GM18907 (cell line): Measurements from ENCODE around the gene ZFHX3.

Experiments
- ATAC-seq: cut with Tn5 transposase; IDR thresholded peaks from one replicate; pipeline ENCODE4 v1.9.1; 2021; ENCODE audit warnings: mild to moderate bottlenecking, moderate library complexity; ENCODE audit not compliant: unreplicated experiment

The ZFHX3 gene

DNA sequence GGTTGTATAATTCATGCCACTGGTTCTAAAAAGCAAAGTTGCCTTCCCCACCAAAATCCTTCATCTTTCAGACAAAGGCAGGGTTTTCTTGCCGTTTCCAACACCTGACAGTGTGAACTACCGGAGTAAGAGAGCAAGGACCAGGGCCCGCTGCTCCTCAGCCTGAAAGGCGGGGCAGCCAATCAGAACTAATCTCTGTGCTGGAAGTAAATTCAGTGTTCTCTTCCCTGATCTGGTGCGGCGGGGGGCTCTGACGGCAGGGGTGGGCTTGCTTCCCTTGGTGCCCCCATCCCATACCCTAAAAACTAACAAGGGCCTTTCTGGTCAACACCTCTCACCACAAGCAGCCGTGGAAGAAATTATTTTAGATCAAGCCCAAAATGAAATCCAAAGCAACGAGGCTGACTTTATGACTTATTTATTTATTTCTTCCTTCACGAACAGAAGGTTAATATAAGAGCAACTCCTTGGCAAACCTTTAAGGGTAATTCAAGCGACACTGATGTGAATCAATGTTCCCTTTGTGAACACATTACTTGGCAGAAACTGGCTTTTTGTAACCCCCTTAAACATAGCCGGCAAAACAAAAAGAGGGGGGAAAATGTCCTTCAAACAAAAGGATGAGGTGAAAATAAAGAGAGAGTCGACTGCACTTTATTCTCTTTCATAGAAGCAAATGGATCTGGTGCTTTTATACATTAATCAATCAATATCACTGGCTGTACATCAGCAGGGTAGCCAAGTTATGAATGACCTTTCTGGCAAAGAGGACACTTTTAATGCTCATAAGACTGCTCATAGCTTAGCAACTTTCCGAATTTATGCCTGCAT, 189.9 kb downstream of the ZFHX3 start:
- no peak for ATAC-seq

DNA sequence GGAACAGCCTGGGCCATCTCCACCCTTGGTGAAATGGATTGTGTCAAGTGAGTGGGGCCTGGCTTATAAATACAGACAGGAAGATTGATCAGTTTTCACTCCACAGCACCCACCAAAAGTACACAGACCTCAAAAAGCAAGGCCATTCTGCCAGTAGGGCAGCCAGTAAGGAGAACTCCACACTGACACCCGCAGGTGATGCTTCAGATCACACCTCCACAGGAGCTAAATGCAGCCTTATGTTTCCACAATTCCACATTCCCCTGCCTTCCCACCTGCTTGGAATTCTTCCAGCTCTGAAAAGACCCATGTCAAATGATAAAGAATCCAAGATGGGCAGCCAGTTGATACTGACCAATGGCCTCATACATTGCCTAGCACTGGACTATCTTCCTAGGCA, 191.1 kb downstream of the ZFHX3 start:
- no peak for ATAC-seq

DNA sequence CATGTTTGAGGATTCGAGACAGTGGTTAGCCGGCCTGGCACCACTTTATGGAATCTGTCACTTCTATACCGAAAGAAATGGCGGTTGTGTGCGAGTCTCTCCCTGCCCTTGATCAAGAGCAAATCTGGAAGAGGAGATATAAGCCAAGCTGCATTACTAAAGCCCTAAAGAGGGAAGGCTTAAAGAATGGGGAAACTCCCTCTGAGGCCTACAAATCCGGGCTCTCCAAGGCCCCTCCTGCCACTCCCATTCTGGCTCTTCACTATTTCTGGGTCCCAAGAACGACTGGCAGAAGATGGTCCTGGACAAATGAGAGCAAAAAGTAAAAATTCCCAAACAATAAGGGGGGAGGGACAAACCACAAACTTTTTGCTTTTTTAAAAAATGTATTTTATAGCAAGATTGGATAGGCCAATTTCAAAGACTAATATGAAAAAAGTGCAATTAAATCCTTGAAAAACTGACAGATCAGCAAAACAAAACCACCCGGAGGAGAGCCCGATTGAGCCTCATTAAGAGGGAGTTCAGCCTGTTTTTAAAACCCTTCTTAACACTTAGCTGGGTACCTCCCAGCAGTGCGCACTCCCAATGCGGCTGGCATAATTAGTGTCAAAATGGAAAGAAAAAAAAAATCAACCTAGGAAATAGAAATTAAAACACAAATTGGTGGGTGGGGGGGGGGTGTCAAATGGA, 193.5 kb downstream of the ZFHX3 start:
- ATAC-seq: no peak

DNA sequence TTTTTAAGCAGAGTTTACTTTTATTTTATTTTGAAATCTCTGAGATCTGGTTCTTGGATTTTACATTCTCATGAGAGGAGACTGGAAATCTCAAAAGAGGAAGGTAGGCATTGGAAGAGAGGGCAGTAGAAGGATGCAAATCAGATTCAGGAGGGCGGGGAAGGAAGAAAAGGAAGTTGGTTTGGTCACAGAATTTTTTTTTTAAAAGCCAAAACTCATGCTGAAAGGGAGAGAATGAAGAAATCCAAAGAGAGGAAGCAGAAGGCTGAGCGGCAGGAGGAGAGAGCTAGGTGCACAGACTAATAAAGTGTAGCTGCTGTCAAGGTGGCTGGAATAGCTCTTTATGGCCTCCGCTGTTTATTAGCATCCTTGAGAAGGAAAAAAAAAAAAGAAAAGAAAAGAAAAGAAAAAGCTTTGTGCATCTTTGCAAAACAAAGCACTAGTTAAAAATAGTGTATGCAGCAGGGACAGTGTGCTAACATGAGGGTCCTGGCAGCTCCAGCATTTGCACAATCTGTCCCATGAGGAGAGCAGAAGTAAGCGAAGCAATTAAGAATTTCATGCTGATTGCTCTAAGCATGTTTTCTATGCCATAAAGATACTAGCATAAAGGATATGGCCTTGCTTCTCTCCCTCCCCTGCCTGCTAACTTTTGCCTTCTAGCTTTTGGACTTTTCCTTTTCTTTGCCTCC, 194.2 kb downstream of the ZFHX3 start:
- no peak for ATAC-seq

DNA sequence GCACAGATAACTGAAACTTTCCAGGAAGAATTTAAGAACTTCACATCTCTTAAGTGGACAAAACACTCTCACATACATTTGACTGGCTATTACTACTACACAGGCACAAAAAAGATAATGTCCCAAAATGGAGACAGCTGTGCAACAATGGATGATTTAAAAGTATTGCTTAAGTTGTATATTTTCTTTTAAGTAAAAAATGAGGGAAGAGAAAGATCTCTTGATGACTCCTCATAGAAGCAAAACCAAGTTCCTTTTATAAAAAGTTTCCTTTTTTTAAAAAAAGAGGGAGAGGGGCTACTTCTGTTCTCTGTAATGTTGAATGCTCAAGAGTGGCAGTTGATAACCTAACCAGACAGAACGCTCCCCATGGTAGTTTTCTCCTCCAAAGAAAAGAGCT, 195.5 kb downstream of the ZFHX3 start:
- no peak for ATAC-seq

DNA sequence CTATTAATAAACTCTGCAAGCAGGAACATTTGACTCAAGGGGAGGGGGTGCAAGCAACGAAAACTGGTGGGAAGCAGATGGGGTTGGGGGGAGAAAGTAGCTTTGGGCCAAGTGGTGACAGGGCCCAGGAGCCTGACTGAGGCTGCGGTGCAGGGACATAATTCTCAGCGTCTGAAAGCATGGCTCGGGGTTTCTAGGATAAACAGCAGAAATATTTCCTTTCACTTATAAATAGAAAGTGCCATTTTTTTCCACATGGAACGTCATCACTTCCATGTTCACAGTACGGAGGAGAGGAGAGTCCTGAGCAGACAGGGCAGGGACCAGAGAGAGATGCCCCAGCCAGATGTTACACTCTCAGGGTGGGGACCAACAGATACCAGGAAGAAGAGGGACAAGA, 197.1 kb downstream of the ZFHX3 start:
- no peak for ATAC-seq

DNA sequence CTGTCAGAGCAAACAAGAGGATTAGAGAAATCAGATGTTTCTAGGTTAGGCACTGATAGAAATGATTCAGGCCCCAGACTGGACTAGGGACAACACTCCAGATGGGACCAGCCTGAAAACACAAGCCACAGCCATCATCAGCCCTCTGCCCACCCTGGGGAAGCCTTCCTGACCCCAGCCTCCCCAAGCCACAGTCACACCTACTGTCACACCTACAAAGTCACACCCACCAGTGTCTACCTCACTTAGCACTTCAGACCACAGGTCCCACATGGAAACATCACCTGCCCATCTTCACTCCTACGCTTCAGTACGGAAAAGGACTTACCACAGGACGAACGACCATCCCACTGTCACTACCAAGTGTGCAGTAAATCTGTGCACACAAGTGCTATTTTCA, 197.9 kb downstream of the ZFHX3 start:
- ATAC-seq: no peak

DNA sequence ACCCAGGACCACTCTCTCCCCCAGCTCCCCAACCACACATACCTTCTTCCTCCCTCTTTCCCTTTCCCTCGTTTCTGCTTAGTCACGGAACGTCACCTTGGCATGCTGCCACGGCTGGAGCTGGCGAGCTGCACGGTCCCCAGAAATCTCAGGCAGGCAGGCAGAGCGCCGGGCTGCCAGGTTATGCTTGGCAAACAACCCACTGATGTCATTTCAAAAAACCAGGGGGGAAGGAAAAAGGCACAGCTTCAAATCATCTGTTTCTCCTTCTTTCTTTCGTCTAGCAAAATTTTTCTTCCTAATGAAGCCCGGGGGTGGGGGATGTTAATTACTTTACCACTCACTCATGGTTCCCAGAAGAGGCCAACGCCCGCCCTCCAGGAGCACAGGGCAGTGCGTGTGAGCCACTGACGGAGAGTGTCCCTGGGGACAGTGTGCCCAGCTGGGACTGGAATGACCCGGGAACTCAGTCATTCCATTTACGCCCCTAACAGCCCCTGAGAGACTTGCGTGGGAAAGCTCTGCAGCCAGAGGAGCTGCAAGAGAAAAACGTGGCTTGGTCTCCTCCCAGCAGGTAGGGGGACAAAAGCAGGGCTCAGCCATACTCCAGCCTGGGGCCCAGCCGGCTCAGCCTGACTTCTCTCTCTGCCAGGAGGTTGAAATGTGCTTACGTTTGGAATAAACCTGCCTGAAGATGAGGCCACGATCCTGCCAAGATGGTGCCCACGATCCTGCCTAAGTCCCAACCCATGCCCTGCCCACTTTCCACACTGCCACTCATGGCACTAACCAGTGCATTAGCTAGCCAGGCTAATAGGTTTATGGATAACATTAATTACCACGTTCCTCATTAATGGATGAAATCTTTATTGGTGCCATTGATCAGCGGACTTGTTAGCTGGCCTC, 198.9 kb downstream of the ZFHX3 start:
- ATAC-seq: no peak

DNA sequence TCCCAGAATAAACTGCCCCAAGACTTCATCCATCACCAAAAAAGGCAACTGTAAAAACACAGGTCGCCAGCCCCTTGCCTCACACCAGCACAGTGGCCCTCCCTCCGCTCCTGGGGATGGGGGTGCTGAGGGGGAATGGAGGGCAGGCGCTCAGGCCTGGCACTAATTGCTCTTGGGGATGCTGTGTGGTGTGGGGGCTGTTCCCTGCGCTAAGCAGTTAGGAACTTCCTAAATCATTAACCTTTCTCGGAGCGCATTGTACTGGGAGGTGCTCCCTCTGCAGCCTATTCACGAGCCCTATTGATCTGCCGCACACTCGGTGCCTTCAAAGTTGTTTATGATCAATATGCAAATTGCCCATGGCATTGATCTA, 199.9 kb downstream of the ZFHX3 start:
- ATAC-seq: no peak

DNA sequence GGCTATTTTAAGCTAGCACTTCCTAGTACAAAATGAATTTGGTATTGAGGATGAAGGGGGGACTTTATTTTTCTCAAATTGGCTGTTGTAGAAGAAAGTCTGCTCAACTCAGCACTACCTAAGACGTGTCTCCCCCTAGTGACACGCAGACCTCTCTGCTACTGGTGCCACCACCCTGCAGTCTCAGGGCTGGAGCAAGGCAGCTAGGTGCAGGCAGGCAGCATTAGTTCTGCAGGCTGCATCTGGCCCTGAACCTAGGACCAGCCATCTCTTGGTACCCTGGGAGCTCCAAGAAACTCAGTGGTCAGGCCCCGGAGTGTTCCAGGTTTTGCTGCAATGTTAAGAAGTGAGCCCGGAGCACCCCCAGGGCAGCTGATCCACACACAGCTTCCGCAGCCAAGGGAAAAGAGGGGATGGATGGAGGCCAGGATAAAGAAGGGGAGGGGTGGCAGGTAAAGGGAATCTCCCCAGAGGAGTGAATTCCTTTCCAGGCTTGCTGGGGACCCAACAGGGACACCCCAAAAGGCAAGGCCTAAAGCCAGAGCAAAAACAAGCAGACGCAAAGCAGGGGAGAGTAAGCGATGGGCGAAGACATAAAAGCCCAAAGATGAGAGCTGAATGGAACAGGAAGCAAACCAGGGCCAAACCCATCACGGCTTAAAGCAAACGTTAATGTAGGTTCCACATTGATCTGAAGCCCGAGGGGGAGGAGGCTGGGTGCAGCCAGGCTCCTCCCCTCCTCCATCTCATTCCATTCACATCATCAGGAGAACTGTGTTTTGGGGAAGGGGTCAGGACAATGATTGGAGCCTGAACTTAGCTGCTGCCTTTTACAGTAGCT, 200.5 kb downstream of the ZFHX3 start:
- peak; percentile 63 for ATAC-seq

DNA sequence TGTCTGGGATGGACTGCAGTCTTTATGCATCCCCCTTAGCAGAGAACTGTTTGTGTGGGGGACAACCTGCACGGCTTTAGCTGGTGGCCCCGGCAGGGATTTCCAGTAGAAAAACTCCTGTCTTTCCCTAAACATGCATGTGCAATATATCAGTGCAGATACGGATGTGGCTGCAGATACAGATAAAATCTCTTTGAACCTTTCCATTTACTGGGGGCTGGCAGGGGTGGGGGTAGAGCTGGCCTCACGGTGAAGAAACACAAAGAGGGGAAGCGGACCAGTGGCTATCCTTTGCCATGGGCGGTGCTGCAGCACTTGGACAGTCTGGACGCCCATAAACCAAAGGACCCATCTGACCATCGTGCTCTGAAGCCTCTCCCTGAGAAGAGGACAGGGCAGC, 201.3 kb downstream of the ZFHX3 start:
- ATAC-seq: no peak

DNA sequence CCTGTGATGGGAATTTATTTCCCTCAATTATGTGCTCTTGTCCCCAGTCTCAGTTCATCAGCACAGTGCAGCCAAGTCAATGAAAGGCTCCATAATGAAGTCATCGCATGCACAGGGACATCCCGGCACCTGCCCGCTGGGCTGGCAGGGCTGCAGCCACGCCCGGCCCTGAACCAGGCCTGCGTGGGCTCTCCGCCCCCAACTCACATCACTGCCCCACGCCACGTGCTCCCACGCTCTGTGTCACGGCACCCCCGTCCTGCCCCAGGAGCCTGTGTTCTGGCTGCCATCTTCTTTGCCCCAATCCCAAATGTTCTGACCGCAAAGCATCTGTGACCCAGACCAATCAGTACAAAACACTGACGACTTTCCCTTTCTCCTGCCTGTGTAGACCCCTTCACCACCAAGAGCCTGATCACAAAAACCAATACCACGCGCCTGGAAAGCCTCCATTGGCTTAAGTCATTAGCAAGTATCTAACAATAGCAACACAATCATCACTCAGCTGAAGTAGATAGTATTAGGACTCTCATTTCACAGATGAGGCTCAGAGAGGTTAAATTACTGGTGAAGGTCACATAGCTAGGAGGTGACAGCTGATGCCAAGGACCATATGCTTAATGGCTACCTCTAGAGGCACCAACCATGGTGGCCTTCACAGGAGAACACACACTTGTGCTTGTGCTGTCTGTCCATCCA, 202.5 kb downstream of the ZFHX3 start:
- ATAC-seq: no peak

DNA sequence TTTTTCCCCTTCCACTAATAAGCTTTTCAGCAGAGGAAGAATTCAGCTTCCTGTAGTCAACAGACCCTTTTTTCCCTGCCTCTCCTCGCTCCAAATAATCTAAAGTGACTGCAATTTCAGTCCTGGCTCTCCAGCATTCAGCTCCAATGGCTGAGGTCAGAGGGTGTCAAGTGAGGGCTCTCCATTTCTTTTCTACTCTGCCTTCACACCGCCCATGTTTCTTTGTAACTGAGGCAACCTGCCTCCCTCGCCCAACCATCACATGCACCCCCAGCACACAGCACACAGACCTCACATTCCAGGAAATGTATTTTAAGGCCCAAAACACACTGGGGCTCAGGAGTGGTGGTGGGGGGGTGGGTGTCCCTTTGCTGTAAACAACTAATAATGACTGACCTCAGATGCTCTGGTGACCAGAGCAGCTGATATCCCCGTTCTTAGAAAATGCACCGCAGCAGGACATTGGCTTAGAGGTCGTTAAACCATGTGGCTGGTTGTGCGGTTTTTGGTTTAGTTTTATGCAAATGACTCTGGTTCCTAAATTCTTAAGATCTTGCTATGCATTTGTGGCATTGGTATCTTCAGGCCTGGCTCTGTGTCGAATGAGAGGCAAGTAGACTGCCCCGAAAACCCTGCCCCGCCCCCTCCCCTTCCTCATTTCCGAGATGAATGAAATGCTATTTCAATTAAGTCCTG, 203.6 kb downstream of the ZFHX3 start:
- no peak for ATAC-seq

DNA sequence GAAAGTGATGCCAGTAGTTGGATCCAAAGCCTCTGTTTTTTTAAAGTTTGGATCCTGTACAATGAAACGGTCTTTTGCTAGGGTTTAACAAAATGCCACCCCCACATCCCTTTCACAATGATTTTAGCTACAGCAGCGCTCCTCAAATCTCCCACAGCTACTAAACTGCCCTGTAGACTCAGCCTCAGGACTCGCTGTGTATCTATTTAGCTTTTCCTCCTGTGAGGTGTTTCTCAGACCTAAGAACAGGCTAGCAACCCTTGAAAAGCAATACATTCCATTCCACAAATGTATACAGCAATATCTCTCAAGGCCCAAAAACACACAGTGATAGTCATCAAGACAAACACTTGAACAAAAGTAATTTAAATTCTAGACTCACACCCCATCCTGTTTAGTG, 206.4 kb downstream of the ZFHX3 start:
- no peak for ATAC-seq

DNA sequence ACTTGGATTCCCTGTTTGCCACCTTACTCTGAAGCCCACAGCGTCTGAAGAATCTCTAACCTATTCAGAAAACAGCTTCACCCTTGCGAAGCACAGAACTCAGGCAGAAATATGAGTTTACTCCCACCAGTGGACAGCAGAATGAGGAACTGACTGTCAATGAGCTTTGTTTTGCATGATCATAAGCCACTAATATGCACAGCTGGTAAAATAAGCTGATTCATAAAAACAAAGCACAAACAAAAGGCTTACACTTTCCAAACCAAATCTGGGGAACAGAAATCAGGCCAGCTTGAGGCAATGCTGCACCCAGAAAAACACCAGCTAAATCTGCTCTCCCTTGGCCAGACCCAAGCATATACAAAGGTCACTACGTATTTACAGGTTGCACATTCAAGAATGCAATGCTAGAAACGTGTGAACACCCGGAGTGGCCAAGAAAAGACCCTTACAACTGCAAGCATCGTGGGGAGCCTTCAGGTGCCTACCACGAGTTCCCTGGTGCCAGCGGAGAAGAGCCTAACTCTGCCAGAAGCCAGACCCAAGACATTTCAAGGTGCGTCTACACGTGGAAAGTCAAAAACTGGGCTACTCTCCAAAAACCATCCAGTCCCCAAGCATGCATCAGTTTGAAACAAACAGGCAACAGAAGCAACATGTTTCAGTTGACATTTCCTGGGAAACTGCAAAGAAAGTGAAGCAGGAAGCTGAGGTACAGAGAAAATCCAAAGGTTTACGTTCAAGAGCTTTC, 207.1 kb downstream of the ZFHX3 start:
- ATAC-seq: no peak

DNA sequence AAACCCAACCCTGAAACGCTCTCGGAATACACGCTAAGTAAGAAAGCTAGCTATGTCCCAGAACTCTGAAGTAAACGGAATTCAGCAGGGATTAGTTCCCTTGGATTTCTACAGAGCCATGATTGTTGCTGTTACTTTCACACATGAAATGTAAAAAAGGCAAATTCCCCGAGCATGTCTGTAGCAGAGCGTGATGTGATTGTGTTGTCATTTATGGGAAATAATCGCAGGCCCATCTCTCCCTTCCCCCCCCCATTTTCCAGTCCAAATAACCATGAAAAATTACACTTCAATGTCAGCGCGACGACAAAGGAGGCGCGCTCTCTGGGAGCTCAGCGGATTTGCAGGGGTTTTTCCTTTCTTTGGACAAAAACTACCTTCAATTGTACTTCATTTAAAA, 209.0 kb downstream of the ZFHX3 start:
- no peak for ATAC-seq

DNA sequence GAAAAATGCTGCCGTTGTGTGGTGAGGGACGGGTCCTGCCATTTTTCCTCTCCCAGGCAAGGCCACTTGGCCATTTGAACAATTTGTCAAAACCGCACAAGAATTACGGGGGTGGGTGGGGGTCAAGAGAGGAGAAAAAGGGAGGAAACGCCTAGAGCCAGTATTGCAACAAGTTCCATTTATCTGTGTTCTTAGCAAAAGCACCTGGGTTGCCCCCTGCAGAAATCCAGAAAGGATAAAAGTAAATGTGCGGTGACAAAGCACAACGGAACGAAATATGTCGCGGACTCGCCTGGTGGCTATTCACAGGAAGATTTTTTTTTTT, 209.4 kb downstream of the ZFHX3 start:
- ATAC-seq: no peak

DNA sequence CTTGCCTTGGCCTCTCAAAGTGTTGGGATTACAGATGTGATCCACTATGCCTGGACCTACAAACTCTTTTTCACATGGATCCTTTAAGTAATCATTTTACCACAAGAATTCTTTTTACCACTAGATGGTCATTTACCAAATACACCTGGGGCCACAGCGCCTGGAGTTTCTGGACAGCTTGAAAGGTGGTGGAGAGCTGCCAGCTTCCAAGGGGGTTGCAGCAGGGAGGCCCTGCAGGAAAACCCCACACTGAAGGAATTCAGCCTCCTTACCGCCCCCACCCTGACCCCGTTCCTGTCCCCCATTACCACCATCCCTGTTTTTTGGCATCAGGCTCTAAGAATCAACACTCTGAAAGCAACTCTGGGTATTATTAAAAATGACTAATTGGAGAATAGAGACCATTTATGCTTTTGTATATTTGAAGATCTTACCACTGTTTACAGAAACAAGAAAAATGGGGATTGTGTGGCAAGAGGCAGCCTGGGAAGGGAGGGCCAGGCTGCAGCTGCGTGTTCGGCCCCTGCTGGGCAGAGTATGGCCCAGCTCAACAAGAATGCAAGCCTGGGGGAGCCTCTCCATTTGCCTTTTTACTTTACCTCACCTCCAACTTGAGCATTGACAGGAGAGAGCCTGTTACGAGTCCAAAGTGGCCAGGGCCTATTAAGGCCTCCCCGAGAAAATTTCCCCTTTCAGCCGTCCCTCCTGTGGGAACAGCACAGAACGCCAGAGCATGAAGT, 209.9 kb downstream of the ZFHX3 start:
- ATAC-seq: no peak
